NCI-H774 (cell line): ENCODE results near the gene ADARB2.

Source experiments
- DNase-seq: peaks from one replicate; lab custom pipeline; 2025; lab: John Stamatoyannopoulos, UW

Gene ADARB2

GRCh38 chr10:1594372-1595241 is 142.7 kb downstream of the ADARB2 start:
- DNase-seq = no peak

- DNase-seq = no peak
Measured at GRCh38 chr10:1591742-1592141, 145.6 kb downstream of the ADARB2 start.

GRCh38 chr10:1591045-1591444 is 146.3 kb downstream of the ADARB2 start:
- DNase-seq = no peak

GRCh38 chr10:1589257-1589656 is 148.1 kb downstream of the ADARB2 start:
- DNase-seq = no peak

GRCh38 chr10:1582739-1583138 is 154.6 kb downstream of the ADARB2 start:
- no peak for DNase-seq

GRCh38 chr10:1581189-1581588 is 156.1 kb downstream of the ADARB2 start:
- no peak for DNase-seq

- DNase-seq = no peak
Measured at GRCh38 chr10:1579671-1580070, 157.7 kb downstream of the ADARB2 start.

- DNase-seq = no peak
Measured at GRCh38 chr10:1579141-1579491, 158.2 kb downstream of the ADARB2 start.

- no peak for DNase-seq
Measured at GRCh38 chr10:1578392-1579140, 158.8 kb downstream of the ADARB2 start.

GRCh38 chr10:1577945-1578344 is 159.4 kb downstream of the ADARB2 start:
- DNase-seq = no peak

- DNase-seq = no peak
Measured at GRCh38 chr10:1577373-1577770, 160.0 kb downstream of the ADARB2 start.

GRCh38 chr10:1576467-1577372 is 160.6 kb downstream of the ADARB2 start:
- no peak for DNase-seq

GRCh38 chr10:1575481-1576244 is 161.7 kb downstream of the ADARB2 start:
- no peak for DNase-seq

GRCh38 chr10:1574719-1575118 is 162.6 kb downstream of the ADARB2 start:
- DNase-seq = no peak

GRCh38 chr10:1573981-1574380 is 163.3 kb downstream of the ADARB2 start:
- DNase-seq = no peak

- DNase-seq = no peak
Measured at GRCh38 chr10:1573334-1573969, 163.9 kb downstream of the ADARB2 start.

GRCh38 chr10:1572519-1573333 is 164.6 kb downstream of the ADARB2 start:
- DNase-seq = no peak

GRCh38 chr10:1571587-1572237 is 165.6 kb downstream of the ADARB2 start:
- DNase-seq = peak; percentile 27

GRCh38 chr10:1570416-1571051 is 166.8 kb downstream of the ADARB2 start:
- DNase-seq = no peak
